Measurements from ENCODE around the gene HOXA3. TPM values are rescaled to one million over a fixed set of nuclear protein-coding genes. Genes with fewer than 3 reads are reported as not detected.

HOXA3 gene
- total RNA-seq, 1 experiment from 2014 or later = not detected

DNA sequence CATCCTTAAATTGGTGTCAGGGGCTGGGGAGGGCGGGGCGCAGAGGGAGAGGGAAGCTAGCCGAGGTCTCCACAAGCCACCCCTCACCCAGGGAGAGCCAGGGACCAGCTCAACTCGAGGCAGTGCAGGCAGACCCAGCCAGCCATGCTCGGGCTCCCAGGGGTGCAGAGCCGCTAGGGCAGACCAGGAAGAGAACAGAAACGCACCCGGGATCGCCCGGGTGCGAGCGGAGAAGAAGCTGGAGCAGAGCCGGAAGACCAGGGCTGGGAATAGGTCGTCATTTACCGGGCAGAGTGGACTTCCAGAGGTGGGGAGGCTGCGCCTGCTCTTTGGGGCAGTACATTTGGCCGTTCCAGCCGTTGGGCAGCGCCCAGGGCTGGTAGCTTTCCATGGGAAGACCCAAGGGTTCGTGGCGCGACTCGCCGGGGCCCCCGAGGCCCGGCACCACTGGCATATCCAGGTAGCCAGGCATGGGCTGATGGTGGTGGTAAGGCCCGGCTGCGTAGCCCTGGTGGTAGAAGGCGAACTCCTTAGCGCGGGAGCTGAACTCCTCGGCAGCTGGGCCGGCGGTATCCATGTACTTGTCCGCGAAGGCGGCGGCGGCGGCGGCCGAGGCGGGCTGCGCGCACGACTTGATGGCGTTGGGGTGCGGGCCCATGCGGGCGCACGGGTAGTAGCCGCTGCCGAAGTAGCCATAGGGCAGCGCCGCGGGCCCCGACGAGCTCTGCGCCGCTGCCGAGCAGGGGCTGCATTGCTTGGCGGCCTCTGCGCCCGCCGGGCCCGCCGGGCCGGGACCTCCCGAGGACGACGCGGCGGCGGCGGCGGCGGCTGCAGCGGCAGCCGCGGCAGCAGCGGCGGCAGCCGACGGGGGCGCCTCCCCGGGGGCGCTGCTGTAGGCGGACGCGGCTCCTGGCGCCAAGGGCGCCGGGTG is 46.8 kb upstream of the HOXA3 start:
- H3K9me3 ChIP-seq (ENCODE audit: control insufficient read depth, low read depth, low read length) = no peaks in the 10 kb centered on the region
- no peak overlapping the region for H4K5ac ChIP-seq (ENCODE audit: insufficient read length, low read depth, low read length)
- H3K27ac ChIP-seq (ENCODE audit: insufficient read length, low read depth, low read length) = no peak overlapping the region
- H2BK120ac ChIP-seq (ENCODE audit: low read depth, low read length, poor library complexity, severe bottlenecking) = no peak overlapping the region
- H3K27ac Mint-ChIP-seq = no peak overlapping the region
- H3K23ac ChIP-seq (ENCODE audit: insufficient read length, low read depth, low read length) = no peak overlapping the region
- H3K18ac ChIP-seq (ENCODE audit: insufficient read length, low read depth, low read length) = no peak overlapping the region
- H3K27me3 ChIP-seq (ENCODE audit: insufficient read depth, low read length) = peaks cover 85% of the 10 kb centered on the region
- no peak overlapping the region for H2AFZ ChIP-seq (ENCODE audit: low read length)
- H3K4me2 ChIP-seq (ENCODE audit: insufficient read depth, insufficient read length, low read length) = no peak overlapping the region
- H3K4me1 Mint-ChIP-seq = peaks cover 2 to 16% of the 10 kb centered on the region in 2 experiments; a peak in 3 of 4 replicates
- no peaks in the 10 kb centered on the region for H4K20me1 ChIP-seq (ENCODE audit: control insufficient read depth, insufficient read depth, insufficient read length)
- H2AK5ac ChIP-seq (ENCODE audit: insufficient read length, low read length) = no peak overlapping the region
- no peaks in the 10 kb centered on the region for H3K79me1 ChIP-seq (ENCODE audit: insufficient read depth, low read depth, low read length, poor library complexity, severe bottlenecking)
- no peak overlapping the region for H2BK15ac ChIP-seq (ENCODE audit: low read depth, low read length)
- H3T11ph ChIP-seq (ENCODE audit: low read length) = no peak overlapping the region
- H3K27me3 Mint-ChIP-seq (ENCODE audit: low read depth) = peaks cover 95% of the 10 kb centered on the region
- TF ChIP-seq, protein P1, sequence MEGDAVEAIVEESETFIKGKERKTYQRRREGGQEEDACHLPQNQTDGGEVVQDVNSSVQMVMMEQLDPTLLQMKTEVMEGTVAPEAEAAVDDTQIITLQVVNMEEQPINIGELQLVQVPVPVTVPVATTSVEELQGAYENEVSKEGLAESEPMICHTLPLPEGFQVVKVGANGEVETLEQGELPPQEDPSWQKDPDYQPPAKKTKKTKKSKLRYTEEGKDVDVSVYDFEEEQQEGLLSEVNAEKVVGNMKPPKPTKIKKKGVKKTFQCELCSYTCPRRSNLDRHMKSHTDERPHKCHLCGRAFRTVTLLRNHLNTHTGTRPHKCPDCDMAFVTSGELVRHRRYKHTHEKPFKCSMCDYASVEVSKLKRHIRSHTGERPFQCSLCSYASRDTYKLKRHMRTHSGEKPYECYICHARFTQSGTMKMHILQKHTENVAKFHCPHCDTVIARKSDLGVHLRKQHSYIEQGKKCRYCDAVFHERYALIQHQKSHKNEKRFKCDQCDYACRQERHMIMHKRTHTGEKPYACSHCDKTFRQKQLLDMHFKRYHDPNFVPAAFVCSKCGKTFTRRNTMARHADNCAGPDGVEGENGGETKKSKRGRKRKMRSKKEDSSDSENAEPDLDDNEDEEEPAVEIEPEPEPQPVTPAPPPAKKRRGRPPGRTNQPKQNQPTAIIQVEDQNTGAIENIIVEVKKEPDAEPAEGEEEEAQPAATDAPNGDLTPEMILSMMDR (conservative IDR thresholded peaks at IDR 0.05) = no peak
- no peak overlapping the region for H2BK20ac ChIP-seq (ENCODE audit: low read depth, low read length, poor library complexity, severe bottlenecking)
- no CpG with 5 or more reads among the region's 93 CpGs for WGBS (ENCODE audit: extremely low coverage, insufficient read length, low lambda C conversion rate)
- peaks cover 0 to 2% (median 0%) of the 10 kb centered on the region in 3 experiments; a peak in 2 of 7 replicates for H3K36me3 Mint-ChIP-seq (ENCODE audit: insufficient read depth in 1 of 3, low read depth in 3 of 3)
- DNase-seq = peak; percentile 55
- no peak overlapping the region for H4K8ac ChIP-seq (replicated peaks; ENCODE audit: insufficient read length, low read depth, low read length)
- H3K9me3 Mint-ChIP-seq = peaks cover 7 to 14% of the 10 kb centered on the region in 2 experiments; a peak in 4 of 5 replicates
- no peaks in the 10 kb centered on the region for H3K79me2 ChIP-seq (ENCODE audit: insufficient read depth, low read length)
- H2BK5ac ChIP-seq (ENCODE audit: insufficient read length, low read length) = no peak overlapping the region
- no peak overlapping the region for H3K14ac ChIP-seq (ENCODE audit: insufficient read depth, low read length)
- no peak overlapping the region for H3K4ac ChIP-seq (ENCODE audit: low read depth, low read length)
- H3K9ac ChIP-seq (ENCODE audit: extremely low read depth, insufficient read length, low read length) = no peak overlapping the region
- no peak overlapping the region for H3K56ac ChIP-seq (ENCODE audit: insufficient read length, low read depth, low read length)
- no peaks in the 10 kb centered on the region for H3K23me2 ChIP-seq (ENCODE audit: insufficient read length, low read depth, low read length, poor library complexity, severe bottlenecking)
- no peak overlapping the region for H2BK12ac ChIP-seq (ENCODE audit: insufficient read length, low read depth, low read length)
- no peak overlapping the region for H4K91ac ChIP-seq (ENCODE audit: insufficient read length, low read depth, low read length)
- H3K4me3 Mint-ChIP-seq = peak overlapping the region in 1 of 2 experiments; percentile 45; a peak in 1 of 5 replicates
- no peaks in the 10 kb centered on the region for H3K4me1 ChIP-seq (ENCODE audit: insufficient read depth, low read length)

All from H9 (cell line).